ENCODE measurements around the gene RNU2-63P. TPM values are rescaled to one million over a fixed set of nuclear protein-coding genes. Genes with fewer than 3 reads are reported as not detected.

The RNU2-63P gene
- total RNA-seq, 1 experiment from 2014 or later: 7.7 TPM

GRCh38 chr2:88010136-88010535 lies 6.2 kb downstream of the RNU2-63P start (continued):
- TF ChIP-seq ARID4B (CRISPR knock-in tag; IDR thresholded peaks at IDR 0.05; ENCODE audit: borderline replicate concordance) (no peak), OVOL2 (CRISPR knock-in tag; IDR thresholded peaks at IDR 0.05; ENCODE audit: borderline replicate concordance) (no peak)
- TF ChIP-seq, protein P1, sequence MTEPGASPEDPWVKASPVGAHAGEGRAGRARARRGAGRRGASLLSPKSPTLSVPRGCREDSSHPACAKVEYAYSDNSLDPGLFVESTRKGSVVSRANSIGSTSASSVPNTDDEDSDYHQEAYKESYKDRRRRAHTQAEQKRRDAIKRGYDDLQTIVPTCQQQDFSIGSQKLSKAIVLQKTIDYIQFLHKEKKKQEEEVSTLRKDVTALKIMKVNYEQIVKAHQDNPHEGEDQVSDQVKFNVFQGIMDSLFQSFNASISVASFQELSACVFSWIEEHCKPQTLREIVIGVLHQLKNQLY (CRISPR knock-in tag; IDR thresholded peaks at IDR 0.05): no peak

GRCh38 chr2:88006912-88007439 lies 9.4 kb downstream of the RNU2-63P start:
- ChIA-PET CTCF (interaction anchor here (0.8 to 1.3 kb wide), 2 partner anchors 53 to 153 kb away, joined by 4 to 6 read pairs; no protein-coding TSS in a partner anchor), POLR2A (no interaction called here)
- no peaks in the 10 kb centered on the region for H3K9me3 Mint-ChIP-seq
- no peak overlapping the region for H3K4me3 Mint-ChIP-seq
- peaks cover 27% of the 10 kb centered on the region for H3K4me1 Mint-ChIP-seq
- DNase-seq (ENCODE audit: low spot score): peak; percentile 65
- peak; percentile 81 for ATAC-seq
- TF ChIP-seq FOXK1 (CRISPR knock-in tag; IDR thresholded peaks at IDR 0.05) (no peak), ZNF219 (CRISPR knock-in tag; IDR thresholded peaks at IDR 0.05; ENCODE audit: borderline replicate concordance) (no peak), TP53 (CRISPR knock-in tag; IDR thresholded peaks at IDR 0.05) (no peak), PRRX2 (CRISPR knock-in tag; IDR thresholded peaks at IDR 0.05) (no peak), SMAD3 (CRISPR knock-in tag; IDR thresholded peaks at IDR 0.05; ENCODE audit: borderline replicate concordance) (no peak)
- TF ChIP-seq, protein P2, sequence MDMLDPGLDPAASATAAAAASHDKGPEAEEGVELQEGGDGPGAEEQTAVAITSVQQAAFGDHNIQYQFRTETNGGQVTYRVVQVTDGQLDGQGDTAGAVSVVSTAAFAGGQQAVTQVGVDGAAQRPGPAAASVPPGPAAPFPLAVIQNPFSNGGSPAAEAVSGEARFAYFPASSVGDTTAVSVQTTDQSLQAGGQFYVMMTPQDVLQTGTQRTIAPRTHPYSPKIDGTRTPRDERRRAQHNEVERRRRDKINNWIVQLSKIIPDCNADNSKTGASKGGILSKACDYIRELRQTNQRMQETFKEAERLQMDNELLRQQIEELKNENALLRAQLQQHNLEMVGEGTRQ (CRISPR knock-in tag; IDR thresholded peaks at IDR 0.05): no peak
- TF ChIP-seq, protein P3, sequence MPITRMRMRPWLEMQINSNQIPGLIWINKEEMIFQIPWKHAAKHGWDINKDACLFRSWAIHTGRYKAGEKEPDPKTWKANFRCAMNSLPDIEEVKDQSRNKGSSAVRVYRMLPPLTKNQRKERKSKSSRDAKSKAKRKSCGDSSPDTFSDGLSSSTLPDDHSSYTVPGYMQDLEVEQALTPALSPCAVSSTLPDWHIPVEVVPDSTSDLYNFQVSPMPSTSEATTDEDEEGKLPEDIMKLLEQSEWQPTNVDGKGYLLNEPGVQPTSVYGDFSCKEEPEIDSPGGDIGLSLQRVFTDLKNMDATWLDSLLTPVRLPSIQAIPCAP (CRISPR knock-in tag; IDR thresholded peaks at IDR 0.05): no peak
- TF ChIP-seq, protein P4, sequence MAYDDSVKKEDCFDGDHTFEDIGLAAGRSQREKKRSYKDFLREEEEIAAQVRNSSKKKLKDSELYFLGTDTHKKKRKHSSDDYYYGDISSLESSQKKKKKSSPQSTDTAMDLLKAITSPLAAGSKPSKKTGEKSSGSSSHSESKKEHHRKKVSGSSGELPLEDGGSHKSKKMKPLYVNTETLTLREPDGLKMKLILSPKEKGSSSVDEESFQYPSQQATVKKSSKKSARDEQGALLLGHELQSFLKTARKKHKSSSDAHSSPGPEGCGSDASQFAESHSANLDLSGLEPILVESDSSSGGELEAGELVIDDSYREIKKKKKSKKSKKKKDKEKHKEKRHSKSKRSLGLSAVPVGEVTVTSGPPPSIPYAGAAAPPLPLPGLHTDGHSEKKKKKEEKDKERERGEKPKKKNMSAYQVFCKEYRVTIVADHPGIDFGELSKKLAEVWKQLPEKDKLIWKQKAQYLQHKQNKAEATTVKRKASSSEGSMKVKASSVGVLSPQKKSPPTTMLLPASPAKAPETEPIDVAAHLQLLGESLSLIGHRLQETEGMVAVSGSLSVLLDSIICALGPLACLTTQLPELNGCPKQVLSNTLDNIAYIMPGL (CRISPR knock-in tag; IDR thresholded peaks at IDR 0.05): no peak
- TF ChIP-seq, protein P1 (CRISPR knock-in tag; IDR thresholded peaks at IDR 0.05): no peak
- TF ChIP-seq, protein P5, sequence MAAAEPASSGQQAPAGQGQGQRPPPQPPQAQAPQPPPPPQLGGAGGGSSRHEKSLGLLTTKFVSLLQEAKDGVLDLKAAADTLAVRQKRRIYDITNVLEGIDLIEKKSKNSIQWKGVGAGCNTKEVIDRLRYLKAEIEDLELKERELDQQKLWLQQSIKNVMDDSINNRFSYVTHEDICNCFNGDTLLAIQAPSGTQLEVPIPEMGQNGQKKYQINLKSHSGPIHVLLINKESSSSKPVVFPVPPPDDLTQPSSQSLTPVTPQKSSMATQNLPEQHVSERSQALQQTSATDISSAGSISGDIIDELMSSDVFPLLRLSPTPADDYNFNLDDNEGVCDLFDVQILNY (CRISPR knock-in tag; IDR thresholded peaks at IDR 0.05): no peak
- no peaks in the 10 kb centered on the region for H3K27me3 Mint-ChIP-seq (ENCODE audit: low read depth)
- no peaks in the 10 kb centered on the region for H3K36me3 Mint-ChIP-seq
- H3K27ac Mint-ChIP-seq: peak overlapping the region; percentile 72; the same call in 1 of the 2 replicates
